ENCODE results near the gene KRT74. TPM values are rescaled to one million over a fixed set of nuclear protein-coding genes. Genes with fewer than 3 reads are reported as not detected.

KRT74 gene
- total and polyA plus RNA-seq, 4 donors: not detected

DNA sequence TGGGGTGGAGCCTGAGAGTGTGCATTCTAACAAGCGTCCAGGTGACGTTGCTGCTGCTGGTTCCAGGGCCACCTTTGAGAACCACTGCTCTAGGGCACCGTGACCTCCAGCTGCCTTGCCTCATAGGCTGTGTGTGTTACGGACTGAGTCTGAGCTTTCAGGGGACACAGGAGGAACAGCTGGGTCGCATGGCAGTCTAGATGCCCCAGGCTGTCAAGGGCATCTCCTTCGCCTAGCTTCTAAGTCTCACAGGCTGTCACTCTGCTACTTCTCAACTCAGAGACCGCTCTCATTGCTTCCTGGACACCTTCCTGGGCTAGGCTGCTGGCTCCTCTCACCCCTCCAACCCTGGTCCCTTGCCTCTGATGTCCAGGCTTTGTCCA lies 43.8 kb upstream of the KRT74 start:
- ATAC-seq (ENCODE audit: insufficient read depth, low FRiP score): no peak
- 85 to 92% methylated on average over 7 of the region's 7 CpGs for WGBS, 2 donors
- H3K9ac ChIP-seq (ENCODE audit: insufficient read depth in 1 of 2, low read length in 2 of 2): no peak overlapping the region
- no peak overlapping the region for H3K4me3 ChIP-seq
- no peak for TF ChIP-seq CTCF (IDR thresholded peaks at IDR 0.05; ENCODE audit: control extremely low read depth, extremely low read depth)
- DNase-seq: no peak
- peaks cover 0 to 4% (median 0%) of the 10 kb centered on the region in 3 donors for H3K27me3 ChIP-seq (ENCODE audit: control insufficient read depth in 3 of 3, insufficient read depth in 3 of 3, low read length in 2 of 3)
- H3K36me3 ChIP-seq (ENCODE audit: control insufficient read depth in 4 of 4, insufficient read depth in 4 of 4, low read length in 4 of 4): no peaks in the 10 kb centered on the region
- H3K9me3 ChIP-seq (ENCODE audit: control insufficient read depth in 4 of 4, insufficient read depth in 3 of 4, low read length in 3 of 4): peaks cover 0 to 5% (median 0%) of the 10 kb centered on the region in 4 donors
- H3K4me1 ChIP-seq (ENCODE audit: control insufficient read depth in 5 of 5, insufficient read depth in 5 of 5, low read length in 5 of 5): peaks cover 0 to 5% (median 0%) of the 10 kb centered on the region in 5 donors
- no peak overlapping the region for H3K27ac ChIP-seq (ENCODE audit: low read depth in 1 of 2, low read length in 1 of 2)

- TF ChIP-seq CTCF (IDR thresholded peaks at IDR 0.05; ENCODE audit: control extremely low read depth, extremely low read depth): no peak
- no peak for ATAC-seq (ENCODE audit: insufficient read depth, low FRiP score)
- WGBS, 2 donors: 84 to 89% methylated on average over 10 of the region's 10 CpGs
Observed at GRCh38 chr12:52616680-52617402, 43.2 kb upstream of the KRT74 start.

GRCh38 chr12:52615912-52616311 lies 42.3 kb upstream of the KRT74 start:
- WGBS, 2 donors: 78 to 91% methylated on average over 9 of the region's 9 CpGs
- no peak overlapping the region for H3K4me3 ChIP-seq
- ATAC-seq (ENCODE audit: insufficient read depth, low FRiP score): no peak
- H3K27me3 ChIP-seq (ENCODE audit: control insufficient read depth in 3 of 3, insufficient read depth in 3 of 3, low read length in 2 of 3): peaks cover 0 to 7% (median 3%) of the 10 kb centered on the region in 3 donors
- H3K4me1 ChIP-seq (ENCODE audit: control insufficient read depth in 5 of 5, insufficient read depth in 5 of 5, low read length in 5 of 5): peaks cover 0 to 5% (median 0%) of the 10 kb centered on the region in 5 donors
- no peaks in the 10 kb centered on the region for H3K36me3 ChIP-seq (ENCODE audit: control insufficient read depth in 4 of 4, insufficient read depth in 4 of 4, low read length in 4 of 4)
- TF ChIP-seq CTCF (IDR thresholded peaks at IDR 0.05; ENCODE audit: control extremely low read depth, extremely low read depth): no peak
- DNase-seq: no peak
- H3K9ac ChIP-seq (ENCODE audit: insufficient read depth in 1 of 2, low read length in 2 of 2): no peak overlapping the region
- peaks cover 0 to 4% (median 0%) of the 10 kb centered on the region in 4 donors for H3K9me3 ChIP-seq (ENCODE audit: control insufficient read depth in 4 of 4, insufficient read depth in 3 of 4, low read length in 3 of 4)
- H3K27ac ChIP-seq (ENCODE audit: low read depth in 1 of 2, low read length in 1 of 2): no peak overlapping the region

More at GRCh38 chr12:52616680-52617402, 43.2 kb upstream of the KRT74 start:
- Histone ChIP-seq H3K27me3 (ENCODE audit: control insufficient read depth in 3 of 3, insufficient read depth in 3 of 3, low read length in 2 of 3) (peaks cover 0 to 4% (median 0%) of the 10 kb centered on the region in 3 donors), H3K36me3 (ENCODE audit: control insufficient read depth in 4 of 4, insufficient read depth in 4 of 4, low read length in 4 of 4) (no peaks in the 10 kb centered on the region), H3K4me1 (ENCODE audit: control insufficient read depth in 5 of 5, insufficient read depth in 5 of 5, low read length in 5 of 5) (peaks cover 0 to 5% (median 0%) of the 10 kb centered on the region in 5 donors), H3K9me3 (ENCODE audit: control insufficient read depth in 4 of 4, insufficient read depth in 3 of 4, low read length in 3 of 4) (peaks cover 0 to 5% (median 0%) of the 10 kb centered on the region in 4 donors), H3K9ac (ENCODE audit: insufficient read depth in 1 of 2, low read length in 2 of 2) (no peak overlapping the region), H3K4me3 (no peak overlapping the region), H3K27ac (ENCODE audit: low read depth in 1 of 2, low read length in 1 of 2) (no peak overlapping the region)
- no peak for DNase-seq
